ENCODE data around the gene HTR4.

The HTR4 gene

GRCh38 chr5:148523139-148523538, 131.2 kb downstream of the HTR4 start:
- DNase-seq (ENCODE audit: insufficient read length, low spot score) (no peak), FAIRE-seq (no peak)
- TF ChIP-seq, protein P1, sequence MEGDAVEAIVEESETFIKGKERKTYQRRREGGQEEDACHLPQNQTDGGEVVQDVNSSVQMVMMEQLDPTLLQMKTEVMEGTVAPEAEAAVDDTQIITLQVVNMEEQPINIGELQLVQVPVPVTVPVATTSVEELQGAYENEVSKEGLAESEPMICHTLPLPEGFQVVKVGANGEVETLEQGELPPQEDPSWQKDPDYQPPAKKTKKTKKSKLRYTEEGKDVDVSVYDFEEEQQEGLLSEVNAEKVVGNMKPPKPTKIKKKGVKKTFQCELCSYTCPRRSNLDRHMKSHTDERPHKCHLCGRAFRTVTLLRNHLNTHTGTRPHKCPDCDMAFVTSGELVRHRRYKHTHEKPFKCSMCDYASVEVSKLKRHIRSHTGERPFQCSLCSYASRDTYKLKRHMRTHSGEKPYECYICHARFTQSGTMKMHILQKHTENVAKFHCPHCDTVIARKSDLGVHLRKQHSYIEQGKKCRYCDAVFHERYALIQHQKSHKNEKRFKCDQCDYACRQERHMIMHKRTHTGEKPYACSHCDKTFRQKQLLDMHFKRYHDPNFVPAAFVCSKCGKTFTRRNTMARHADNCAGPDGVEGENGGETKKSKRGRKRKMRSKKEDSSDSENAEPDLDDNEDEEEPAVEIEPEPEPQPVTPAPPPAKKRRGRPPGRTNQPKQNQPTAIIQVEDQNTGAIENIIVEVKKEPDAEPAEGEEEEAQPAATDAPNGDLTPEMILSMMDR (IDR thresholded peaks at IDR 0.05; ENCODE audit: insufficient read depth, missing control alignments): no peak

DNA sequence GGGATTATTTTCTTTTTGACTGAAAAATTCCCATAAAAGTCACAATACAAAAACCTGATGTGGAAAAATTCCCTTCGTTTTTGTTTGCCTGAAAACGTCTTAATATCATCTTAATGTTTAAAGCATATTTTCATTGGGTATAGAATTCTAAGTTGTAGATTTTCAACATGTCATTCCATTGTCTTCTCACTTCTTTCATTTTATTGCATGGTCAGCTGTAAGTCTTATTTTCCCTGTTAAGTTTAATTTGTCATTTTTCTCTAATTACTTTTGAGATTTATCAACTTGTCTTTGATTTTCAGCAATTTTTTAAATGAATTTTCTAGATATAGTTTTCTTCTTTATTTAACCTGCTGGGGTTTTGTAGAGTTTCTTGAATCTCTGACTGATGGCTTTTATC, 138.9 kb downstream of the HTR4 start:
- FAIRE-seq: no peak
- TF ChIP-seq, protein P1 (IDR thresholded peaks at IDR 0.05; ENCODE audit: insufficient read depth, missing control alignments): no peak
- DNase-seq (ENCODE audit: insufficient read length, low spot score): no peak

DNA sequence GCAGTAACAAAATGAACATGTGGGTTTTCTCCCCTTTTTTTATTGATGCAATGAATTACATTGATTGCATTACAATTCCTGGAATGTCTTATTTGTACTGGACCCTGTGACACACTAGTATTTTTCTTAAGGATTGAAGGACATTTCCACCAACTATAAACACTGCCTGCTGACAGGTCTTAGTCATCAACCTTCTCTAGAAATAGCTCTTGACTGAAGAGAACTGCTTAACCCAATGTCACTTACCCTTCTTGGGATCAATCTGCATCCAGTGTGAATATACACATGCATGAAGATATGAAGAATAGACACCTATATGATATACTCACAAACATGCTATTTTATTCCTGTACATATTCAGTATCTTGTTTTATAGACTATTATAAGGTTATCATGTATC, 140.0 kb downstream of the HTR4 start:
- DNase-seq (ENCODE audit: insufficient read length, low spot score) (no peak), FAIRE-seq (no peak)
- TF ChIP-seq, protein P1 (IDR thresholded peaks at IDR 0.05; ENCODE audit: insufficient read depth, missing control alignments): no peak

DNA sequence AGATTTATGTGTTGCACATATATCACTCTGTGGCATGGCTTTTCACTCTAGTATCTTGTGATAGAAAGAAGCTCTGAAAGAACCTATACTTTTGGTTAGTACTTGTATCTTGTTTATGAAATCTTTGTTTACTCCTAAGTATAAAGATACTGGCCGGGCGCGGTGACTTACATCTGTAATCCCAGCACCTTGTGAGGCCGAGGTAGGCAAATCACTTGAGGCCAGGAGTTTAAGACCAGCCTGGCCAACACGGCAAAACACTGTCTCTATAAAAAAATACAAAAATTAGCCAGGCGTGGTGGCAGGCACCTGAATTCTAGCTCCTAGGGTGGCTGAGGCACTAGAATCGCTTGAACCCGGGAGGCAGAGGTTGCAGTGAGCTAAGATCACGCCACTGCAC, 141.8 kb downstream of the HTR4 start:
- DNase-seq (ENCODE audit: insufficient read length, low spot score) (no peak), FAIRE-seq (no peak)
- TF ChIP-seq, protein P1 (IDR thresholded peaks at IDR 0.05; ENCODE audit: insufficient read depth, missing control alignments): no peak

DNA sequence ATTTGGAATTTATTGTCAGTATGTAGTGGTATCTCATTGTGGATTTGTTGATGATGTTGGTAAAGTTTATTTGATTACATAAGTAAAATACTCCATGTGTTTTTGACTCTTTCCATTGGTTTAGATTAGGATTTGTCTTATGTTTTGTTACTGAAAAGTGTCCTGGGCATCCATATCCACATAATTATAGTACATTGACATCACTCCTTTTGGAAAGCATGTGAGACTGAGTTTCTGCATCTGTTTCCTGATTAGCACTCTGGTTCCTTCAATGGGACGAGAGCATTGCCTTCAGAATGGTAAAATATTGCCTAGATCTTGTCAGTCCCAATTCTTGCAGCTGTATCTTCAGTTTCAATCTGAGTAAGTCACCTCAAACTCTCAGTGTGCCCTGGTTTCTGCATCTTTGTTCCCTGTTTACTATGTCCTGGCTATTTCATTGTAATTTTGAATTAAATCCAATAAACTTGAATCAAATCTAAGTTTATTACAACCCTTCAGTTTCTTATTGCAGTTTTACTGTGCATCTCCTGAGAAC, 142.4 kb downstream of the HTR4 start:
- no peak for FAIRE-seq

DNA sequence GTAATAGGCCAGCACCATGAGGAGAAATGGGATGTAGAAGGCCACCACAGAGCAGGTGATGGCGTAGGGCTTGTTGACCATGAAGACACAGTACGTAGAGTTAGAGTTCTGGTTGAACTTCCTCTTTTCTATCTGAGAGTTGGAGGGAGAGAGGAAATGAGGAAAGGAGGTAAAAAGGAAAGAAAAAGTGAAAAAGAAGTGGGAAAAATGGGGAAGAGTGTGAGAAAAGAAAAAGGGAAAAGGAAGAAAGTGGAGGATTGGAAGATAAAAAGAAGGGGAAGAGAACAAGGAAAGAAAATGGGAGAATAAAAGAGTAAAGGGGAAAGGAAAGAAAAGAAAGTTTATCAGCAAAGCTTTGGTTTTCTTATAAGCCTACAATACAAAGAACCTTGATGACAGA, 144.4 kb downstream of the HTR4 start:
- TF ChIP-seq, protein P1 (IDR thresholded peaks at IDR 0.05; ENCODE audit: insufficient read depth, missing control alignments): no peak
- FAIRE-seq: no peak
- DNase-seq (ENCODE audit: insufficient read length, low spot score): no peak

More for the DNA sequence above, 142.4 kb downstream of the HTR4 start:
- TF ChIP-seq, protein P1 (IDR thresholded peaks at IDR 0.05; ENCODE audit: insufficient read depth, missing control alignments): no peak
- no peak for DNase-seq (ENCODE audit: insufficient read length, low spot score)

DNA sequence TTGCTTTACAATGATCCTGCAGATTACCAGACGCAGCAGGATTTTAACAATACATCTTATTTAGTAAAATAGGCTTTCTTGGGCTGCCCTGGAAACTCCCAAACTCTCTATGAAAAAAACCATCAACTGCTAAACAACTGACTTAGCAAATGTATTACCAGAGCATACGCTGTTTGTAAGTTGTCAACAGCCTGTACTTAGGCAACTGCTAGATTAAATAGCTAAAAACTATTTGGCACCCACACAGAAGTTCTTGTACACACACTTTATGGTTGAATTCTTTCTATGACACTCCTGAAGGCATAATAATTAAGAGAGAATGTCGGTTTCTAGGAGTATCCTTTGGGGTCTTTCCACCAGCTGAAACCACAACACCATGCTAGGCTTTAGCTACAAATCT, 146.7 kb downstream of the HTR4 start:
- DNase-seq (ENCODE audit: insufficient read length, low spot score) (no peak), FAIRE-seq (no peak)
- TF ChIP-seq, protein P1 (IDR thresholded peaks at IDR 0.05; ENCODE audit: insufficient read depth, missing control alignments): no peak
